ENCODE data around the gene MED22.

MED22 gene

DNA sequence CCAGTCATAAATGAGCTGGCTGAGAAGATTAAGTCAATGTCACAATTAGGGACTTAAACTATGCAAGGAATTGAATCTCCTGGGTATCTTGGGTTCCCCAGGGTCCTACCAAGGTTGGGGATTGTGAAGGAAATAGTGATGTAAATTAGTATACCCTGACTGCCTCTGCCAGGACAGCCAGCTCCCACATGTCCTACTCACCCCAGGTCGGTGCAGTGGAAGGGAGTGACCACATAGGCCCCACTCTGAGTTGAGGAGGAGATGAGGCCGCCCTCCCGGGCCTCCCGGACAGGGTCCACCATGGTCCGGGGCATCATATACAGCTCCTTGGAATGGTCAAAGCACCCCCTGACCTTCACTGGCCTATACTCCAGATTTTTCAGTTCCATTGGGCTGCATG lies 5.6 kb upstream of the MED22 start:
- ATAC-seq (no peak), DNase-seq (no peak)
- H3K27me3 Mint-ChIP-seq, result no peaks in the 10 kb centered on the region
- no peak overlapping the region for H3K4me3 Mint-ChIP-seq
- H3K4me1 Mint-ChIP-seq, result peaks cover 48% of the 10 kb centered on the region
- no peaks in the 10 kb centered on the region for H3K9me3 Mint-ChIP-seq
- H3K27ac Mint-ChIP-seq, result peak overlapping the region; percentile 68
- peaks cover 44% of the 10 kb centered on the region for H3K36me3 Mint-ChIP-seq (ENCODE audit: low read depth)

DNA sequence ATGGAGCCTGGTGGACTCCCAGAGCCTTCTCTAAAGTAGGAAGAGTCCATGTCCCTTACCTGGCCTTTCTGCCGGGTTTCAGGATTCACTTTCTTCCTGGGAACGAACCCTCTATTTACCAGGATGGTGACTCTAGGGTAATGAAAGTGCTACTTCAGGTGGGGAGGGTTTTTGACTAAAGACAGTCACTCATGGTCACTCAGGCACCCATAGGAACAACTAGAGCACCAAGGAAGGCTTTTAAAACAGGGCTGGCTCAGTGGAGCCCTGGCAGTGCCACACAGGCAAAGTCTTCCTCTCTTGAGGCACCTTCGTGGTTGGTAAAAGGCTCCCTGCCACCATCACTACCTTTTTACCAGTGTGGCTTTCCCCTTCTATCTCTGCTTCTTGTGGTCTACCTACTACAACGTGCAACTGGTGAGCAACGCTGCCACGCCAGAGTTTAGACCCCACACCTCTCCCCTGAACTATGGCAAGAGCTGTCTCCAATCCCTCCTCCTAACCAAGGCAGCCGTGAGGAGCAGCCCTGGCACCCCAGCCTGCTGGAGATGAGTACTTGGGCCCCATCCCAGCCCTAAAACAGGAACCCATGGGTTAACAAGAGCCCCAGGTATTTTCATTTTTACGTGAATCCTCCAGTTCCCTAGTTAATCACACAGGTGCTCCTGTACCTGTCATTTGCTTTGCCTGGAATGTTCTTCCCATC lies 4.9 kb upstream of the MED22 start:
- peaks cover 44% of the 10 kb centered on the region for H3K4me1 Mint-ChIP-seq
- H3K36me3 Mint-ChIP-seq (ENCODE audit: low read depth), result peaks cover 51% of the 10 kb centered on the region
- H3K27ac Mint-ChIP-seq, result peak overlapping the region; percentile 68
- DNase-seq, result no peak
- peaks cover 3% of the 10 kb centered on the region for H3K27me3 Mint-ChIP-seq
- H3K4me3 Mint-ChIP-seq, result no peak overlapping the region
- H3K9me3 Mint-ChIP-seq, result no peaks in the 10 kb centered on the region
- no peak for ATAC-seq

DNA sequence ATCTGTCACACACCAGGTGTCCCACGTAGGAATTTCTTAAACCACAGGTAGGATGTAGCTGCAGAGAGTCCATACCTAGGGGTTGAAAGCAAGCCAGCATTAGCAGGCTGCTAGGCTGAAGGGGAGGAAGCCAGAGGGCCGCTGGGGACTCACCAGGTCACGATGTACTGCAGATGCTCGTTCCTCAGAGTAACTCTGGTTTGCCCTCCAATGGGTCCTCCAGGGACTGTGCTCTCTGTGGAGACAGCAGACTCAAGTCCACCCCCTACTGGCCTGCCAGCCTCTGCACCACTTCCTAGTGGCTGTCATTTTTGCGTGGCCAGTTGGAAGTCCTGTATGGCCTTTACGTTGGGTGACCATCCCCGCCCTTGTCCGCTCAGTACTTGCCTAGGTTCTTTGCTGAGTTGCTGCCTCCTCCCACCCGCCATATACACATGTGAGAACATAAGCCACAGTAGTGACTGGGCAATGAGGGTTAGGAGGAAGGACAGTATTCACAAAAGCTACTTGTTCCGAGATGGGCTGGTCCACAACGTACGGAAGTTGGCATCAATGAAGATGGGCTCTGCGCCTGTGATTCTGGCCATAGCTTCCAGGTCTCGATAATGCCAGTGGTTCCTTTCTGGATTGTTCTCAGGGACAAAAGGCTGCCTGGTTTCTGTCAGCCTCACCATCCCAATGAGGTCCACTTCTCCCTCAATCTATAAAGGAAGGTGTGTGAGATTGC lies 4.1 kb upstream of the MED22 start:
- H3K4me3 Mint-ChIP-seq, result peak overlapping the region; percentile 22
- peak overlapping the region; percentile 68 for H3K27ac Mint-ChIP-seq
- peak; percentile 35 for ATAC-seq
- no peaks in the 10 kb centered on the region for H3K9me3 Mint-ChIP-seq
- peak; percentile 62 for DNase-seq
- peaks cover 3% of the 10 kb centered on the region for H3K27me3 Mint-ChIP-seq
- peaks cover 40% of the 10 kb centered on the region for H3K4me1 Mint-ChIP-seq
- peaks cover 49% of the 10 kb centered on the region for H3K36me3 Mint-ChIP-seq (ENCODE audit: low read depth)

DNA sequence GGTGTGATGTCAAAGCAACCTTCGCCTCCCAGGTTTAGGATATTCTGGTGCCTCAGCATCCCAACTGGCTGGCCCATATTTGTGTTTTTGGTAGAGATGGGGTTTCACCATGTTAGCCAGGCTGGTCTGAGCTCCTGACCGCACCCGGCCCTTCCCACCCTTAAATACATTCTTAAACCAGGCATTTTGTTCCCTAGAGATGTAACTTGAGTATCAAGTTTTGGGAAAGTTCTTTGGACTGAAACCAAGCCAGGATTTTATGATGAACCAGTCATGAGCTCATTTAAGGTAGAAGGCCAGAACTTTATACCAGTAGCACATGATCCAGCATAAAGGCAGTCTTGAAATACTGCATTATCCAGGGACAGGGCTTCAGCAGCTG lies 3.6 kb upstream of the MED22 start:
- Mint-ChIP-seq H3K9me3 (no peaks in the 10 kb centered on the region), H3K27me3 (peaks cover 3% of the 10 kb centered on the region), H3K27ac (peak overlapping the region; percentile 97), H3K4me1 (peaks cover 44% of the 10 kb centered on the region), H3K4me3 (peak overlapping the region; percentile 22), H3K36me3 (ENCODE audit: low read depth) (peaks cover 51% of the 10 kb centered on the region)
- DNase-seq (no peak), ATAC-seq (no peak)

DNA sequence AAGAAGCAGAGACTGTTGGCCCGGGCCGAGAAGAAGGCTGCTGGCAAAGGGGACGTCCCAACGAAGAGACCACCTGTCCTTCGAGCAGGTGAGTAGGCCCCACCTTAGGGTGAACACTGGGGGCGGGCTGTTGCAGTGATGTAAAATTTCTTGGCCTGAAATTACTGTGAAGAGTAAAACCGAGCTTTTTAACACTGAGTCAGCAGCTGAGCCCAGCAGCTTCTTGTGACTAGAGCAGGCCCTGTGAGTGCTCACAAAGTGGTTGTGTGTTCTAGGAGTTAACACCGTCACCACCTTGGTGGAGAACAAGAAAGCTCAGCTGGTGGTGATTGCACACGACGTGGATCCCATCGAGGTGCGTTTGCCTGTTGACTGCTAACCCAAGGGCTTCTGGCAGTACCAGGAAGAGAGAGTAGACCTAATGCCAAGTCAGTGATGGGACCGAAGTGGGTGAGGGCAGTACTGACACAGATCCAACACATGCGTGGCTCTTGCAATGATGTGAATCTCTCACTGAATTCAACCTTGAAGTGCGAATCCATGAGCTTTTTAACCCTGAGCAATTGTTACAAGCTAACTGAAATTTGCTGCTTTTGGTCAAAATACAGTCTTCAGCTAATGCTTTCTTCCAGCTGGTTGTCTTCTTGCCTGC lies 2.2 kb upstream of the MED22 start:
- DNase-seq, result no peak
- Mint-ChIP-seq H3K36me3 (ENCODE audit: low read depth) (peaks cover 56% of the 10 kb centered on the region), H3K4me1 (peaks cover 49% of the 10 kb centered on the region), H3K4me3 (peak overlapping the region; percentile 97), H3K27ac (peak overlapping the region; percentile 97), H3K27me3 (peaks cover 3% of the 10 kb centered on the region), H3K9me3 (no peaks in the 10 kb centered on the region)
- ATAC-seq, result no peak

DNA sequence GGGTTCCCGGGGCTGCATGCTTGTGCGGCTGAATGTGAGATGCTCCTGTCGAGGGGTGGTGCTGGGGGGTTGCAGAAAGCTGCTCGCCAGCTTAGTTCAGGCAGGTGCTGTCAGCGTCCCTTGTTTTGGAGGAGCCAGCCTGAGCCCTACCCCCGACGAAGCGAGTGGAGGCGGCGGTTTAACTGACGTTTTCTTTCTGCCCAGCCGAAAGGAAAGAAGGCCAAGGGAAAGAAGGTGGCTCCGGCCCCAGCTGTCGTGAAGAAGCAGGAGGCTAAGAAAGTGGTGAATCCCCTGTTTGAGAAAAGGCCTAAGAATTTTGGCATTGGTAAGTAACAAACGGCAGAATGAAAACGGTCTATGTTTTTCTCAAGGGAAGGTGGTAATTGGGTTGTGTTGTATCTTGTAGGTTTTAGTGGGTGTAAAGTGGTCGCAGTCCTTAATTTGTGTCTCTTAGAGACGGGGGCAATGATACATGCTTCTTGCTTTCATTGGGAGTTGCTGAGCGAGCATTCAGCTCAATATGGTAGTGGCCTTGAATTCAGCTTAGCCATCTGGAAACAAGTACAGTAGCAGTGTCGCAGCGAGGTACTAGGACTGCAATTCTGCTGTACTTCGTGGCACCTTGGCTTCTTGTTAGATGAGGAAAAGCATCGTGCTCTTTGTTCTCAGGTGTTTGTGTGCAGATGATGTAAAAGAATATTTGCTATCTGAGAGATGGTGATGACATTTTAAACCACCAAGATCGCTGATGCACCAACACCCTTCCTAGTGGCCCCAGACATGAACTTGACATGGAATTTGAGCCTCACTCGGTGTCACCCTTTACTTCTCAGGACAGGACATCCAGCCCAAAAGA lies 1.0 kb upstream of the MED22 start:
- no peak for ATAC-seq
- Mint-ChIP-seq H3K27me3 (peaks cover 3% of the 10 kb centered on the region), H3K4me3 (peak overlapping the region; percentile 97), H3K36me3 (ENCODE audit: low read depth) (peaks cover 56% of the 10 kb centered on the region), H3K4me1 (peaks cover 43% of the 10 kb centered on the region), H3K9me3 (no peaks in the 10 kb centered on the region), H3K27ac (peak overlapping the region; percentile 97)
- DNase-seq, result no peak

DNA sequence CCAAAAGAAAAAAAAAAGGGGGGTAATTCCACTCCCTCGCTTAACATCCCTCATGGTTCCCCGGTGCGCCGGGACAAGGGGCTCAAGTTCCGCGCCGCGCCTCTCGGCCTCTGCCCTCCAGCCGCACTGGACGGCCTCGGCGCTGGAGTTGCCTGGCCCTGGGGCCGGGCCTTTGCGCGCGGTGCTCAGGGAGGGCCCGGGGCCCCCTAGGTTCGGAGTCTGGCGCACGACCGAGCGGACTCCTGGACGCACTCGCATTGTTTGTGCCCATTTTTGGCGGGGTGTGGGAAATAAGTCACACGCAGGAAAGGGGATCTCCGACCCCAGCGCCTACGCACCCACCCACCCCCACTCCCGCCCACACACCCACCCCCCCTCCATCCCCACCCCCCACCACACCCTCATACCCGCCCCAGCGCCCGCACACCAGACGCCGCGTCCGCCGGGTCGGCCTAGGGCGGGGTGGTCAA lies 381 bp downstream of the MED22 start:
- H3K27ac Mint-ChIP-seq, result peak overlapping the region; percentile 97
- DNase-seq (peak; percentile 55), ATAC-seq (peak; percentile 41)
- H3K9me3 Mint-ChIP-seq, result no peaks in the 10 kb centered on the region
- H3K4me1 Mint-ChIP-seq, result peaks cover 43% of the 10 kb centered on the region
- H3K4me3 Mint-ChIP-seq, result peak overlapping the region; percentile 97
- H3K27me3 Mint-ChIP-seq, result peaks cover 3% of the 10 kb centered on the region
- H3K36me3 Mint-ChIP-seq (ENCODE audit: low read depth), result peaks cover 56% of the 10 kb centered on the region

DNA sequence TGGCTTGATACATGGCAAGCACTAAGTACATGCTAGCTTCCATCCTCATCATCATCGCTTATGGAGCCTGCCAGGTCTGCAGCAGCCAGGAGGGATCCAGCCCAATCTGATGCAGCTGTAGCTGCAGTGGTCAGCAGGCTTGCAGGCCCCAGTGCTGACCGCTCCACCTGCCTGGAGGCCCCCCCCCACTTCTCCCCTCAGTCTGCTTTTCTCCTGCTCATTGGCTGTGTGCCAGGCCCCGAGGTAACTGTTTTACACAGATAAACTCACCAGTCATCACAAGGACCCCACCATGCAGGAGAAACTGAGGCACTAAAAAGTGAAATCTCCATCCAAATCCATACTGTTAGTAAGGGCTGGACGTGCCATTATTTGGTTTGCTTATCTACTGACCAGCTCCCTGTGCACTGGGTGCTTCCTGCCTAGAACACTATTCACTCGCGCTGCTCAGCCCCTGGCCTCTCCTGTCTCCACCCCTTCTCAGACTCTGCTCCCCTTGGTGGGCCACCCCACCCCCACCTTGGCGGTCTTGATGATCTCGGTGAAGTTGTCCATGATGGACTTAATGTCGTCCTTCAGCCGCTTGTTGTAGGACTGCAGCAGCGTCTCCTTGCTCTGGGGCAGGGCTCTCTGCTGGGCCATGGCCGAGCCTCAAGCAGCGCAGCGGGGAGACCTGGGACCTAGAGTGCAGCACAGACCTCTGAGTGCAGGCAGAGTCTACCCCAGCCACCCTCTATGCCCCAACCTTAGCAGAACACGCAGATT lies 1.7 kb downstream of the MED22 start:
- H3K9me3 Mint-ChIP-seq, result no peaks in the 10 kb centered on the region
- peak overlapping the region; percentile 97 for H3K27ac Mint-ChIP-seq
- ATAC-seq, result no peak
- peaks cover 3% of the 10 kb centered on the region for H3K27me3 Mint-ChIP-seq
- H3K36me3 Mint-ChIP-seq (ENCODE audit: low read depth), result peaks cover 45% of the 10 kb centered on the region
- peaks cover 48% of the 10 kb centered on the region for H3K4me1 Mint-ChIP-seq
- peak overlapping the region; percentile 97 for H3K4me3 Mint-ChIP-seq
- no peak for DNase-seq

DNA sequence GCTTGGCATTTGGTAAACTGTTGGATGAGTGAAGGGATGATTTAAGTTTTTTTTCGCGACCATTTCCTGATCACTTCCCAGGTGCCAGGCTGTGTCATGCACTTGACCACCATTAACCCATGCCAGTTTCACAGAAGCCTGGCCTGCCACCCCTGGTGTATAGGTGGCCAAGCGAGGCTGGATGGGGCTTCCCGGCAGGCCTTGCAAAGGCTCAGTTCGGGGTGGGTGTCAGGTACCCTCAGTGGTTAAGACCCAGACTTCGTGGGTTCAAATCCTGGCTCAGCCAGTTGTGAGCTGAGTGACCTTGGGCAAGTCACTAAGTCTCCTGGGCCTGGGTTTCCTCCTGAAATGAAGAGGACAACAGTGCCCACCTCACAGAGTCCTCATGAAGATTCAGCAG lies 2.3 kb downstream of the MED22 start:
- peaks cover 45% of the 10 kb centered on the region for H3K36me3 Mint-ChIP-seq (ENCODE audit: low read depth)
- DNase-seq (no peak), ATAC-seq (no peak)
- no peak overlapping the region for H3K27ac Mint-ChIP-seq
- H3K4me3 Mint-ChIP-seq, result no peak overlapping the region
- peaks cover 50% of the 10 kb centered on the region for H3K4me1 Mint-ChIP-seq
- no peaks in the 10 kb centered on the region for H3K9me3 Mint-ChIP-seq
- H3K27me3 Mint-ChIP-seq, result peaks cover 3% of the 10 kb centered on the region

DNA sequence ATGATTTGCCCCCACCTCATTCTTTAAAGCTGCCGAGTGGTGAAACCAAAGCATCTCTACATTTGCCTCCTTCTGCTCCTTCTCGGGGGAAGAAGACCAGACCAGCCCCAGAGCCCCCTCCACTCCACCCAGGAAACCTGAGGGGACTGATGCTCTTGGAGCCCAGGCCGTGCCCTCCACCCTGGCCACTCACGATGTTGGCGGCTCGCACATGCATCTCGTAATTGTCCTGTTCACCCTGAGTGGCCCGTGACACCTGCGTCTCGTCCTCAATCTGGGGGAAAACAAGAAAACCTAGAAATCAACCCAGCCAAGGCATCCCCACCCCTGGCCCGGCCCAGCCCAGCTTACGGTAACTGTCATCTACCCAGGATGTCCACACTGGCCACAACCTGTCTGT lies 3.0 kb downstream of the MED22 start:
- peaks cover 45% of the 10 kb centered on the region for H3K36me3 Mint-ChIP-seq (ENCODE audit: low read depth)

DNA sequence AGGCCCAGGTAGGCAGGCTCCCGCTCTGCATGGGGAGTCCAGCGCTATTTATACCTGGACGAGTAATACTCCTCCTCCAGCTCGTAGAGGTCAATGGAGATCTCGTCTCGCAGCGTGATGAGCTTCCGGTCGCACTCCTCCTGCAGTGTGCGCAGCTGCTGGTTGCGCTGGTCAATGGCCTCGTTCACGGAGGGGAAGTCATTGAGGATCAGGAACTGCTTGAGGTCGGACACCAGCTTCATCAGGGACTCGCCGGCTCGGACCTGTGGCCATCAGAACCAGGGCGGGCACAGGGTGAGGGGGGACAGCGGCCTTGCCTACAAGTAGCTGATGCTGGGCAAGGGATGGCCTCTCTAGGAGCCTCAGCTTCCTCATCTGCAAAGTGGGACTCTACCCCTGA lies 3.9 kb downstream of the MED22 start:
- no peaks in the 10 kb centered on the region for H3K9me3 Mint-ChIP-seq
- peaks cover 44% of the 10 kb centered on the region for H3K36me3 Mint-ChIP-seq (ENCODE audit: low read depth)
- no peak for ATAC-seq
- no peak for DNase-seq
- H3K27me3 Mint-ChIP-seq, result peaks cover 3% of the 10 kb centered on the region
- H3K4me1 Mint-ChIP-seq, result peaks cover 46% of the 10 kb centered on the region
- no peak overlapping the region for H3K4me3 Mint-ChIP-seq
- no peak overlapping the region for H3K27ac Mint-ChIP-seq

More for the DNA sequence above, 3.0 kb downstream of the MED22 start:
- Mint-ChIP-seq H3K9me3 (no peaks in the 10 kb centered on the region), H3K4me1 (peaks cover 50% of the 10 kb centered on the region), H3K27ac (no peak overlapping the region), H3K27me3 (peaks cover 3% of the 10 kb centered on the region), H3K4me3 (no peak overlapping the region)
- no peak for ATAC-seq
- DNase-seq, result no peak

DNA sequence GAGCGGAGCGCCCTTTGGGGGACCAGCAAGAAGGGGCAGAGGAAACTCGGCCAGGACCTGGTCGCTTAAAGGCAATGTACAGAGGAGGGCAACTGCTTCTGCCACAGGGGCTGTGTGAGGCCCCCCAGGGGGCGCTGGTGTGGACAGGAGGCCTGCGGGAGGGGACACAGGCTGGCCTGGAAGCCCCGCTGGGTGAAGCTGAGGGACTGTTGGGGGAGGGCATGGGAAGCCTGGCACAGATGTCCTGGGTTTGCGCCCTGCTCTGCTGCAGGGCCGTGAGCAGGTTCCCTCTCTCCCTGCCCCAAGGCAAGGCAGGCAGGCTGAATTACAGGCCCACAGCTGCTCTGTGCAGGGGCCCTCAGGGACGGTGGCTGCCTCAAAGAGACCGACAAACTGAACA lies 5.4 kb downstream of the MED22 start:
- no peaks in the 10 kb centered on the region for H3K27me3 Mint-ChIP-seq
- H3K27ac Mint-ChIP-seq, result peak overlapping the region; percentile 73
- H3K4me3 Mint-ChIP-seq, result no peak overlapping the region
- H3K9me3 Mint-ChIP-seq, result no peaks in the 10 kb centered on the region
- ATAC-seq, result no peak
- H3K4me1 Mint-ChIP-seq, result peaks cover 40% of the 10 kb centered on the region
- peaks cover 39% of the 10 kb centered on the region for H3K36me3 Mint-ChIP-seq (ENCODE audit: low read depth)
- no peak for DNase-seq

DNA sequence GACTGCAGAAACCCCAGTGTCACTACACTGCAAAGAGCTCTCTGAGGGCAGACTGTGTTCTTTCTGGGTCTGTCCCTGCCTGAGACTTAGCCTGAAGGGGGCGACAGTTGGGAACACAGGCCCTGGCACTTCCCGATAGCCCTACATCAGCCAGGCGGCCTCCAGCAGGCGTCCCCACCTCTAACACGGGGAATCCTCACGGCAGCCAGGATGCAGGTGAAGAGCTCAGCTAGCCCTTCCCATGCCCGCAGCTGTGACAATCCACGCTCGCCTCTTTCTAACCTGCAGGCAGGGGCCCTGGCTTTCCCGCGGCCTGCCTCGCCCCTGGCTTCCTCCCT lies 5.9 kb downstream of the MED22 start:
- H3K9me3 Mint-ChIP-seq, result no peaks in the 10 kb centered on the region
- H3K27me3 Mint-ChIP-seq, result no peaks in the 10 kb centered on the region
- H3K27ac Mint-ChIP-seq, result peak overlapping the region; percentile 73
- peaks cover 39% of the 10 kb centered on the region for H3K36me3 Mint-ChIP-seq (ENCODE audit: low read depth)
- DNase-seq, result no peak
- H3K4me3 Mint-ChIP-seq, result no peak overlapping the region
- no peak for ATAC-seq
- H3K4me1 Mint-ChIP-seq, result peaks cover 41% of the 10 kb centered on the region
